Measurements from ENCODE around the gene PHOSPHO2. TPM values are rescaled to one million over a fixed set of nuclear protein-coding genes. Genes with fewer than 3 reads are reported as not detected.

PHOSPHO2 gene
- total and polyA plus RNA-seq, 9 of the 15 experiments (the other 6 are each of a cell fraction or from before 2014, with no cell fraction given), result 7.8 to 19.1 (median 11.7) TPM

GRCh38 chr2:169711751-169712509, 17.7 kb downstream of the PHOSPHO2 start (continued):
- TF ChIP-seq SRSF1 (IDR thresholded peaks at IDR 0.05; ENCODE audit: low read depth, low read length) (no peak), ZKSCAN8 (CRISPR knock-in tag; IDR thresholded peaks at IDR 0.05) (peak; percentile 98), MIER1 (IDR thresholded peaks at IDR 0.05; ENCODE audit: low read depth) (no peak), CEBPG (CRISPR knock-in tag; IDR thresholded peaks at IDR 0.05) (no peak), CEBPG (tag; conservative IDR thresholded peaks at IDR 0.05 in 1 of 2, IDR thresholded peaks at IDR 0.05 in 1 of 2) (no peak), RBBP5 (IDR thresholded peaks at IDR 0.05; ENCODE audit: borderline replicate concordance, insufficient read depth, low read length, poor library complexity, severe bottlenecking) (no peak), ZNF668 (CRISPR knock-in tag; IDR thresholded peaks at IDR 0.05) (peak; percentile 96), PHF20 (IDR thresholded peaks at IDR 0.05; ENCODE audit: partially characterized antibody) (peak; percentile 51), RBM25 (IDR thresholded peaks at IDR 0.05; ENCODE audit: low read depth, low read length, severe bottlenecking) (no peak), ZBTB17 (CRISPR knock-in tag; IDR thresholded peaks at IDR 0.05) (peak; percentile 98), STAT5A (IDR thresholded peaks at IDR 0.05; ENCODE audit: borderline replicate concordance, low read length) (no peak), IRF2 (CRISPR knock-in tag; IDR thresholded peaks at IDR 0.05) (no peak), BACH1 (tag; IDR thresholded peaks at IDR 0.05) (peak; percentile 97), PTBP1 (IDR thresholded peaks at IDR 0.05; ENCODE audit: low read depth, low read length) (no peak), ZBTB43 (CRISPR knock-in tag; IDR thresholded peaks at IDR 0.05) (no peak), EHMT2 (IDR thresholded peaks at IDR 0.05) (peak; percentile 38; the same call in 1 of the 2 replicates), CTBP1 (IDR thresholded peaks at IDR 0.05; ENCODE audit: borderline replicate concordance) (0 out of 2 replicates have a peak, but pooled peaks have one; percentile 38), TOE1 (IDR thresholded peaks at IDR 0.05; ENCODE audit: borderline replicate concordance) (no peak), TOE1 (CRISPR knock-in tag; IDR thresholded peaks at IDR 0.05; ENCODE audit: borderline replicate concordance, low read depth) (no peak), HDAC6 (IDR thresholded peaks at IDR 0.05; ENCODE audit: low read depth, low read length) (no peak), CBFA2T3 (IDR thresholded peaks at IDR 0.05) (peak; percentile 31; the same call in 1 of the 2 replicates), PATZ1 (CRISPR knock-in tag; IDR thresholded peaks at IDR 0.05; ENCODE audit: borderline replicate concordance) (peak; percentile 93; the same call in 1 of the 2 replicates), BHLHE40 (IDR thresholded peaks at IDR 0.05; ENCODE audit: low read length) (no peak)
- TF ChIP-seq, protein P1, sequence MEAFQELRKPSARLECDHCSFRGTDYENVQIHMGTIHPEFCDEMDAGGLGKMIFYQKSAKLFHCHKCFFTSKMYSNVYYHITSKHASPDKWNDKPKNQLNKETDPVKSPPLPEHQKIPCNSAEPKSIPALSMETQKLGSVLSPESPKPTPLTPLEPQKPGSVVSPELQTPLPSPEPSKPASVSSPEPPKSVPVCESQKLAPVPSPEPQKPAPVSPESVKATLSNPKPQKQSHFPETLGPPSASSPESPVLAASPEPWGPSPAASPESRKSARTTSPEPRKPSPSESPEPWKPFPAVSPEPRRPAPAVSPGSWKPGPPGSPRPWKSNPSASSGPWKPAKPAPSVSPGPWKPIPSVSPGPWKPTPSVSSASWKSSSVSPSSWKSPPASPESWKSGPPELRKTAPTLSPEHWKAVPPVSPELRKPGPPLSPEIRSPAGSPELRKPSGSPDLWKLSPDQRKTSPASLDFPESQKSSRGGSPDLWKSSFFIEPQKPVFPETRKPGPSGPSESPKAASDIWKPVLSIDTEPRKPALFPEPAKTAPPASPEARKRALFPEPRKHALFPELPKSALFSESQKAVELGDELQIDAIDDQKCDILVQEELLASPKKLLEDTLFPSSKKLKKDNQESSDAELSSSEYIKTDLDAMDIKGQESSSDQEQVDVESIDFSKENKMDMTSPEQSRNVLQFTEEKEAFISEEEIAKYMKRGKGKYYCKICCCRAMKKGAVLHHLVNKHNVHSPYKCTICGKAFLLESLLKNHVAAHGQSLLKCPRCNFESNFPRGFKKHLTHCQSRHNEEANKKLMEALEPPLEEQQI (IDR thresholded peaks at IDR 0.05), result no peak
